HUES48 (cell line): ENCODE measurements around the gene MAGI2.

ENCODE experiments used
- H3K27ac ChIP-seq: one replicate; pipeline ENCODE4 v1.7.0; 2013; ENCODE audit warnings: low read depth, low read length, inconsistent platforms
- H3K27me3 ChIP-seq: 2 replicates; pipeline ENCODE4 v1.6.1; 2013; ENCODE audit warnings: mild to moderate bottlenecking, low read length; ENCODE audit not compliant: control insufficient read depth, insufficient read depth
- H3K36me3 ChIP-seq: 2 replicates; pipeline ENCODE4 v1.6.1; 2013; ENCODE audit warnings: low read length; ENCODE audit not compliant: control insufficient read depth, insufficient read depth
- H3K4me1 ChIP-seq: 2 replicates; pipeline ENCODE4 v1.6.1; 2013; ENCODE audit warnings: mild to moderate bottlenecking, low read length; ENCODE audit not compliant: control insufficient read depth, insufficient read depth
- H3K4me3 ChIP-seq: 2 replicates; pipeline ENCODE4 v1.5.1; 2013; ENCODE audit warnings: mild to moderate bottlenecking, low read depth, low read length
- H3K9ac ChIP-seq: 2 replicates; pipeline ENCODE4 v1.6.1; 2013; ENCODE audit warnings: mild to moderate bottlenecking, low read depth, low read length, moderate library complexity
- H3K9me3 ChIP-seq: 2 replicates; pipeline ENCODE4 v1.6.1; 2013; ENCODE audit warnings: low read length; ENCODE audit not compliant: control insufficient read depth, insufficient read depth

MAGI2 gene

DNA sequence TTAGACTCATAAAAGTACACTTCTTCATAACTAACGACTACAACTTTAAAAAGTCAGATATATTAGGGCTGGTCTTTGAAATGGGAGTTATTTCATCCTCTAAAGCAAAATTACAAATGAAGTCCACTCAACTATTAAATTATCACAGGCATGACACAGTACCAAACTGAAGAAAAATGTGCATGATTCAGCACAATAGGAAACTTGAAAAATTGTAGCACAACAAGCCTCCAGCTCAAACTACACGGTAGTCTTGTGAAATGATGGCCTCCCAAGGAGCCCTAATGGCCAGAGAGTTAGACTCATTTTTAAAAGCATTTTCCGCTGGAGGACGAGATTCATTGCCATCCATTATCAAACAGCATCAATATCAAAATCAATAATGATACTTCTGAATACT, 76.4 kb downstream of the MAGI2 start:
- Histone ChIP-seq H3K9me3 (no peaks in the 10 kb centered on the region), H3K36me3 (no peaks in the 10 kb centered on the region), H3K27ac (no peak overlapping the region), H3K4me3 (no peak overlapping the region), H3K27me3 (no peaks in the 10 kb centered on the region), H3K9ac (no peak overlapping the region), H3K4me1 (no peaks in the 10 kb centered on the region)

DNA sequence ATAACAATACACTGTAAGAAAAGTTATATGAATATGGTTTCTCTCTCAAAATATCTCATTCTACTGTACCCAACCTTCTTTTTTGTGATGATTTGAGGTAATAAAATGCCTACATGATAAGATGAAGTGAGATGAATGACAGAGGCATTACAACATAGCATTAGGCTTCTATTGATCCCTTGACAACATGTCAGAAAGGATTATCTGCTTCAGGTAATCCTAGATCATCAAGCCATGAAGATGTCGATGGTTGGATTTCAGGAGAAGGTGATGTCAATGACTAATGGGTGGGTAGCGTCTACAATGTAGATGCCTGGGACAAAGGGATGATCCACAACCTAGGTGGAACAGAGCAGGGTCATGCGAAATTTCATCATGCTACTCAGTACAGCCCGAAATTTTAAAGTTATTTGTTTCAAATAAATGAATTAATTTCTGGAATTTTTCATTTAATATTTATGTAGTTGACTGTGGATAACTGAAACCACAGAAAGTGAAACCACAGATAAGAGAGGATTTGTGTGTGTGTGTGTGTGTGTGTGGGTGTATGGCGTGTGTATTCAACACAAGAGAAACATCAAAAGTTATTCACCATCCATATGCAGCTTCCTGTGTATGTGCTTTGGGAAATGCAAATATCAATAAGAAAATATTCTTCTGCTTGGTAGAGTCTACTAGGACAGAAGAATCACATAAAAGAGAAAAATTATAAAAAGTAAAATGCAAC, 77.0 kb downstream of the MAGI2 start:
- Histone ChIP-seq H3K9ac (no peak overlapping the region), H3K4me3 (no peak overlapping the region), H3K27me3 (no peaks in the 10 kb centered on the region), H3K27ac (no peak overlapping the region), H3K36me3 (no peaks in the 10 kb centered on the region), H3K4me1 (no peaks in the 10 kb centered on the region), H3K9me3 (no peaks in the 10 kb centered on the region)

DNA sequence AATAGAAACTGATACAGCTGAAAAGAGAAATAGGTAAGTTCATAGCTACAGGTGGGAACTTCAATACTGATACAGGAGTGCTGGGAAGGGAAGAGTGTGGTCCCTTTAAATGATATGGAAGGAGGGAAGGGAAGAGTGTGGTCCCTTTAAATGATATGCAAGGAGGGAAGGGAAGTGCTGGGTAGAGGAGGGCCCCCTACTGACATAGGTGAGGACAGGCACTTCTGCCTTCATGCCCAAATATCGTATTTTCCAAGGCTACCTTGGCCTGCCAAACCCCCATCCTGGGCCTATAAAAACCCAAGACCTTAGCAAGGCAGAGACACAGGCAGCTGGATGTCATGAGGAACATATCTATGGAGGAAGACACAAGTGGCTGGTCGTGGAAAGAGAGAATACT, 92.3 kb downstream of the MAGI2 start:
- Histone ChIP-seq H3K27ac (no peak overlapping the region), H3K36me3 (no peaks in the 10 kb centered on the region), H3K9ac (no peak overlapping the region), H3K9me3 (no peaks in the 10 kb centered on the region), H3K4me3 (no peak overlapping the region), H3K4me1 (peaks cover 5% of the 10 kb centered on the region; the same call in 1 of the 2 replicates), H3K27me3 (no peaks in the 10 kb centered on the region)

DNA sequence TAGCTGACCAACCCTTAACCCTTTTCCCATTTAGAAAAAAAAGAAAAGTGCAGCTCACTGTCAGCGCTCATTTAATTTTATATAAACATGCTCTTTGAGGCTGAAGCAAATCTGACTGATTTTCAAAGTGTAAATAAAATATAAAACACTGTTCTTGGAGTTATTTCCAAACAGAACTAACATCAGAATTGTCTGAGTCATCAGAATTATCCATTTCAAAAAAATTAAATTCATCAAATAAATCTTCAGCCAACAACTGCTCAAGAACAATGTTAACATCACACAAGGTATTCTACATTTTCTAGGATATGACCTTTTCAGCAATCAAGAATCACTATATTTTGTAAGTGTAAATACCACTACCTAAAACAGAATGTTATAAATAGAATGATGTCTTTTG, 93.6 kb downstream of the MAGI2 start:
- H3K36me3 ChIP-seq = no peaks in the 10 kb centered on the region
- peaks cover 5% of the 10 kb centered on the region; the same call in 1 of the 2 replicates for H3K4me1 ChIP-seq
- no peaks in the 10 kb centered on the region for H3K9me3 ChIP-seq
- H3K27me3 ChIP-seq = no peaks in the 10 kb centered on the region
- no peak overlapping the region for H3K4me3 ChIP-seq
- no peak overlapping the region for H3K9ac ChIP-seq
- H3K27ac ChIP-seq = no peak overlapping the region

- no peaks in the 10 kb centered on the region for H3K27me3 ChIP-seq
- no peak overlapping the region for H3K4me3 ChIP-seq
- H3K4me1 ChIP-seq = no peaks in the 10 kb centered on the region
- no peaks in the 10 kb centered on the region for H3K36me3 ChIP-seq
- H3K9ac ChIP-seq = no peak overlapping the region
- no peaks in the 10 kb centered on the region for H3K9me3 ChIP-seq
- no peak overlapping the region for H3K27ac ChIP-seq
Observed at GRCh38 chr7:79357101-79357500, 96.4 kb downstream of the MAGI2 start.

- Histone ChIP-seq H3K27ac (no peak overlapping the region), H3K9me3 (no peaks in the 10 kb centered on the region), H3K4me1 (no peaks in the 10 kb centered on the region), H3K9ac (no peak overlapping the region), H3K4me3 (no peak overlapping the region), H3K36me3 (no peaks in the 10 kb centered on the region), H3K27me3 (no peaks in the 10 kb centered on the region)
Observed at GRCh38 chr7:79353720-79354468, 99.6 kb downstream of the MAGI2 start.

DNA sequence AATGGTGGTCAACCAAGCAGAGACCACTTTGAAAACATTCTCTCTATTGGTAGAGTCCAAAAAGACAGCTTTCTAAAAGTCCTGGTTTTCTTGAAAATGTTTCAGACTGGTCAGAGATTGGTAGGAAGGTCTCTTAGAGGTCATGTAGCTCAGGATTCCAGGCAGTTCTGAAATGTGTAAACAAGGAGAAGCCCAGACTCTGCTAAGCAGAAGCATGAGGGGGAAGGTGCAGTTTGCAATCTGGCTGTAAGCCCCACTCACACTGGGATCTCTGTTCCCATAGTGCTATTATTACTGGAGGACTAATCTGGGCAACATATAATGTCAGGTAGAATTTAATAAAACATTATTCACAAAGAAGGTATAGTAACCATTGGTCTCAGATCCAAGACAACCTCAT, 101.1 kb downstream of the MAGI2 start:
- no peak overlapping the region for H3K9ac ChIP-seq
- H3K4me3 ChIP-seq = no peak overlapping the region
- no peaks in the 10 kb centered on the region for H3K9me3 ChIP-seq
- H3K4me1 ChIP-seq = no peaks in the 10 kb centered on the region
- H3K27ac ChIP-seq = no peak overlapping the region
- H3K27me3 ChIP-seq = no peaks in the 10 kb centered on the region
- H3K36me3 ChIP-seq = no peaks in the 10 kb centered on the region

DNA sequence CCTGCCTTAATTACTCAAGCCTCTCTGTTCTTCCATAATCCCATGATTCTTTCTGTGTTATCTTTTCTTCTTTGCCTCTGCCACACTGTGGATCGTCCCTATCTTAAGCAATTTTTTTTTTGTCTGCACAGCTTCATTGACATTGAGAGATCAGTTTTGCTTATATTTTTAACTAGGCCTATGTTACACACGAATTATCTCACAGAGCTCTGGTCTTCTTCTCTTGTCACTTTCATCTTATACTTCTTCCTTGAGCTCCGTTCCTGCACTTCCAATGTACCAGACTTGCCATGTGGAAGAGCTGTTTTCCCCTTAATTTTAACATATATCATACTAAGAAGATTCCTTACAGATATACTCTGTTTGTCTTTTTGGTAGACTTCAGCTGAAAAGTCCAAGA, 106.1 kb downstream of the MAGI2 start:
- Histone ChIP-seq H3K9me3 (no peaks in the 10 kb centered on the region), H3K9ac (no peak overlapping the region), H3K36me3 (no peaks in the 10 kb centered on the region)

GRCh38 chr7:79341902-79342301, 111.6 kb downstream of the MAGI2 start:
- H3K9me3 ChIP-seq = no peaks in the 10 kb centered on the region
- H3K4me1 ChIP-seq = no peaks in the 10 kb centered on the region
- H3K27me3 ChIP-seq = no peaks in the 10 kb centered on the region
- no peak overlapping the region for H3K4me3 ChIP-seq
- H3K36me3 ChIP-seq = no peaks in the 10 kb centered on the region
- no peak overlapping the region for H3K27ac ChIP-seq
- H3K9ac ChIP-seq = no peak overlapping the region

More for the DNA sequence above, 106.1 kb downstream of the MAGI2 start:
- Histone ChIP-seq H3K27ac (no peak overlapping the region), H3K4me3 (no peak overlapping the region), H3K27me3 (no peaks in the 10 kb centered on the region), H3K4me1 (no peaks in the 10 kb centered on the region)

- H3K9ac ChIP-seq = no peak overlapping the region
- H3K27me3 ChIP-seq = no peaks in the 10 kb centered on the region
- H3K27ac ChIP-seq = no peak overlapping the region
- H3K4me3 ChIP-seq = no peak overlapping the region
- H3K4me1 ChIP-seq = no peaks in the 10 kb centered on the region
- no peaks in the 10 kb centered on the region for H3K36me3 ChIP-seq
- no peaks in the 10 kb centered on the region for H3K9me3 ChIP-seq
Observed at GRCh38 chr7:79340212-79340611, 113.3 kb downstream of the MAGI2 start.

GRCh38 chr7:79339208-79339925, 114.1 kb downstream of the MAGI2 start:
- no peak overlapping the region for H3K27ac ChIP-seq
- H3K27me3 ChIP-seq = no peaks in the 10 kb centered on the region
- no peaks in the 10 kb centered on the region for H3K9me3 ChIP-seq
- no peaks in the 10 kb centered on the region for H3K36me3 ChIP-seq
- H3K9ac ChIP-seq = no peak overlapping the region
- no peaks in the 10 kb centered on the region for H3K4me1 ChIP-seq
- no peak overlapping the region for H3K4me3 ChIP-seq
